ENCODE data around the gene SHISA4. TPM values are rescaled to one million over a fixed set of nuclear protein-coding genes. Genes with fewer than 3 reads are reported as not detected.
A peak's percentile ranks its signal among the peaks of the same experiment; 100 is the strongest.

SHISA4 gene
- total RNA-seq, 6 donors from 2014 or later: 4.6 to 20.9 (median 11.8) TPM

- ATAC-seq (ENCODE audit: low FRiP score in 2 of 2) (no peak), DNase-seq (no peak)
- TF ChIP-seq, protein P1, sequence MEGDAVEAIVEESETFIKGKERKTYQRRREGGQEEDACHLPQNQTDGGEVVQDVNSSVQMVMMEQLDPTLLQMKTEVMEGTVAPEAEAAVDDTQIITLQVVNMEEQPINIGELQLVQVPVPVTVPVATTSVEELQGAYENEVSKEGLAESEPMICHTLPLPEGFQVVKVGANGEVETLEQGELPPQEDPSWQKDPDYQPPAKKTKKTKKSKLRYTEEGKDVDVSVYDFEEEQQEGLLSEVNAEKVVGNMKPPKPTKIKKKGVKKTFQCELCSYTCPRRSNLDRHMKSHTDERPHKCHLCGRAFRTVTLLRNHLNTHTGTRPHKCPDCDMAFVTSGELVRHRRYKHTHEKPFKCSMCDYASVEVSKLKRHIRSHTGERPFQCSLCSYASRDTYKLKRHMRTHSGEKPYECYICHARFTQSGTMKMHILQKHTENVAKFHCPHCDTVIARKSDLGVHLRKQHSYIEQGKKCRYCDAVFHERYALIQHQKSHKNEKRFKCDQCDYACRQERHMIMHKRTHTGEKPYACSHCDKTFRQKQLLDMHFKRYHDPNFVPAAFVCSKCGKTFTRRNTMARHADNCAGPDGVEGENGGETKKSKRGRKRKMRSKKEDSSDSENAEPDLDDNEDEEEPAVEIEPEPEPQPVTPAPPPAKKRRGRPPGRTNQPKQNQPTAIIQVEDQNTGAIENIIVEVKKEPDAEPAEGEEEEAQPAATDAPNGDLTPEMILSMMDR (IDR thresholded peaks at IDR 0.05): no peak
- no peak overlapping the region for H3K27ac ChIP-seq
- H3K9me3 ChIP-seq: no peaks in the 10 kb centered on the region
- peaks cover 5 to 11% (median 6%) of the 10 kb centered on the region in 4 donors for H3K4me1 ChIP-seq
- H3K36me3 ChIP-seq: no peaks in the 10 kb centered on the region
- WGBS, 2 donors: 76 to 80% methylated on average over 4 of the region's 4 CpGs
- H3K4me3 ChIP-seq: no peak overlapping the region
- no peaks in the 10 kb centered on the region for H3K27me3 ChIP-seq
These were observed 23.3 kb downstream of the SHISA4 start for GRCh38 chr1:201911826-201912571.

DNA sequence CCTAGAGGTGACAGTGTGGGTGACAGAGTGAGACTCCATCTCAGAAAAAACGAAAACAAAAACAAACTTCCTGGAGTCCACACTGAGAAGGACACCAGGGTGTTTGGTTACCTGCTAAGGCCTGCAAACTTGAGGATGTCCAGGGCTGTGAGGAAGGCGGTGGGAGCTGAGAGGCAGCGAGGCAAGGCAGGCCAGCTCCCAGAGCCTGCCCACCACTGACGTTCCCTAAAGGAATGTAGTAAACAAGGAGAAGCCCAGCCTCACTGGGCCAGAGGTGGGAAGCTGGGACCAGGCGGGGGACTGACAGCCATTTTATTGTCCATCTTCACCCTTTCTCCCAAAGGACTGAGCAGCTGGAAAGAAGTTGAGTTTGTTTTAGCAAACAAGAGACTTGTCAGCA lies 24.1 kb downstream of the SHISA4 start:
- WGBS, 2 donors: 62 to 70% methylated on average over 5 of the region's 5 CpGs
- no peak for TF ChIP-seq POLR2AphosphoS5 (IDR thresholded peaks at IDR 0.05)
- no peak for TF ChIP-seq EP300 (IDR thresholded peaks at IDR 0.05)
- no peak for TF ChIP-seq POLR2A (IDR thresholded peaks at IDR 0.05)
- TF ChIP-seq, protein P1 (IDR thresholded peaks at IDR 0.05): no peak
- Histone ChIP-seq H3K9me3 (no peaks in the 10 kb centered on the region), H3K36me3 (no peaks in the 10 kb centered on the region), H3K4me1 (peaks cover 6 to 19% (median 10%) of the 10 kb centered on the region in 4 donors), H3K27me3 (no peaks in the 10 kb centered on the region), H3K27ac (no peak overlapping the region), H3K4me3 (no peak overlapping the region)
- ATAC-seq (ENCODE audit: low FRiP score in 2 of 2): no peak
- DNase-seq: no peak

- H3K27ac ChIP-seq: peak overlapping the region in 2 of 4 donors; percentile 21 to 27
- no peaks in the 10 kb centered on the region for H3K27me3 ChIP-seq
- DNase-seq (no peak), ATAC-seq (ENCODE audit: low FRiP score in 2 of 2) (no peak)
- 85% methylated on average over 13 of the region's 14 CpGs for WGBS, 2 donors
- H3K36me3 ChIP-seq: no peaks in the 10 kb centered on the region
- H3K4me1 ChIP-seq: peaks cover 9 to 24% (median 13%) of the 10 kb centered on the region in 4 donors
- TF ChIP-seq, protein P1 (IDR thresholded peaks at IDR 0.05): no peak
- TF ChIP-seq POLR2A (IDR thresholded peaks at IDR 0.05) (no peak), POLR2AphosphoS5 (IDR thresholded peaks at IDR 0.05) (no peak), EP300 (IDR thresholded peaks at IDR 0.05) (no peak)
- H3K4me3 ChIP-seq: no peak overlapping the region
- H3K9me3 ChIP-seq: no peaks in the 10 kb centered on the region
These were observed 25.9 kb downstream of the SHISA4 start for GRCh38 chr1:201914456-201915235.

DNA sequence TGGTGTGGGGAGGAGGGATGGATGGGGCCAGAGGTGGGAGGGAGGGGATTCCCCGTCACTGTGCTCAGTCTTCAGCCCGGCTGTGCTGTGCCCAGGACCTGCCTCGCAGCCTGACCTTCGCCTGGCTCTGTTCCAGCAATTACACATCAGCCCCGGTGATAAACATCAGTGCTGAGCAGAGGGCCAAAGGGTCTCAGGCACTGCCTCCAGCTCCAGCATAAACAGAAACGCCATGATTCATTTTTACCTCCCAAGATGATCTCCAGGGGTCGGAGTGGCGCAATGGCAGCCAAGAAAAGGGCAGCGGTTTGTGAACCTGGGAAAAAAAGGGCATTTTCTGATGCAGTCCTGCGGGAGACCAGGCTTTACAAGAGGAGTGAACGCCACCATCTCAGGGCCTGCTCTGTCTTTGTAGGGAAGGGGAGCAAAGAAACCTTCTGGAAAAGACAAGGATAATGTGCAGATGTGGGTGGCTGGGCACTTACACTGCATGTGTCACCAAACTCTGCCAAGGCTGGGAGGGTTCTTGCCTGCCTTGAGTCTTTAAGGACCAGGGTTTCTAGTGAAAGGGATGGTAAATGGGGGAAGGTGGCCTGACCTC lies 28.1 kb downstream of the SHISA4 start:
- ATAC-seq (ENCODE audit: low FRiP score in 2 of 2) (peak in 1 of 2 donors; percentile 62), DNase-seq (peak in 1 of 2 donors; percentile 51)
- WGBS, 2 donors: 37 to 45% methylated on average over 10 to 11 of the region's 11 CpGs
- Histone ChIP-seq H3K4me1 (peaks cover 9 to 24% (median 13%) of the 10 kb centered on the region in 4 donors), H3K4me3 (no peak overlapping the region), H3K9me3 (no peaks in the 10 kb centered on the region), H3K27me3 (no peaks in the 10 kb centered on the region), H3K27ac (peak overlapping the region; percentile 13 to 72 (median 52)), H3K36me3 (no peaks in the 10 kb centered on the region)
- TF ChIP-seq, protein P1 (IDR thresholded peaks at IDR 0.05): no peak
- TF ChIP-seq POLR2AphosphoS5 (IDR thresholded peaks at IDR 0.05) (peak; percentile 67 to 71), POLR2A (IDR thresholded peaks at IDR 0.05) (no peak)

Data from upper lobe of left lung (tissue), 6 donors.